Activated T-cell treated with anti-CD3 and anti-CD28 coated beads for 1 hour (primary cell): ENCODE data around the gene RAD51B.

ENCODE experiments used
- DNase-seq: peaks from one replicate; pipeline ENCODE4 v3.0.0-alpha.2; 2020; ENCODE audit warnings: low read depth

The RAD51B gene

GRCh38 chr14:68389943-68390342, 570.4 kb downstream of the RAD51B start:
- no peak for DNase-seq

- no peak for DNase-seq
Observed at GRCh38 chr14:68390741-68391140, 571.2 kb downstream of the RAD51B start.

GRCh38 chr14:68391311-68392014, 571.9 kb downstream of the RAD51B start:
- no peak for DNase-seq

- no peak for DNase-seq
Observed at GRCh38 chr14:68392393-68393141, 573.0 kb downstream of the RAD51B start.

- no peak for DNase-seq
Observed at GRCh38 chr14:68393259-68393658, 573.7 kb downstream of the RAD51B start.

- no peak for DNase-seq
Observed at GRCh38 chr14:68394118-68394763, 574.7 kb downstream of the RAD51B start.

- no peak for DNase-seq
Observed at GRCh38 chr14:68394764-68395143, 575.2 kb downstream of the RAD51B start.

- no peak for DNase-seq
Observed at GRCh38 chr14:68395604-68396003, 576.0 kb downstream of the RAD51B start.

- no peak for DNase-seq
Observed at GRCh38 chr14:68396461-68396860, 576.9 kb downstream of the RAD51B start.

- no peak for DNase-seq
Observed at GRCh38 chr14:68397371-68397811, 577.8 kb downstream of the RAD51B start.

- DNase-seq: no peak
Observed at GRCh38 chr14:68397822-68398221, 578.2 kb downstream of the RAD51B start.

- no peak for DNase-seq
Observed at GRCh38 chr14:68398370-68398769, 578.8 kb downstream of the RAD51B start.

GRCh38 chr14:68399971-68400370, 580.4 kb downstream of the RAD51B start:
- no peak for DNase-seq

- no peak for DNase-seq
Observed at GRCh38 chr14:68401317-68401716, 581.7 kb downstream of the RAD51B start.

- DNase-seq: no peak
Observed at GRCh38 chr14:68401855-68402254, 582.3 kb downstream of the RAD51B start.

GRCh38 chr14:68402525-68403101, 583.0 kb downstream of the RAD51B start:
- DNase-seq: no peak

- DNase-seq: no peak
Observed at GRCh38 chr14:68403191-68404145, 583.9 kb downstream of the RAD51B start.

GRCh38 chr14:68404146-68404527, 584.6 kb downstream of the RAD51B start:
- DNase-seq: no peak

- DNase-seq: no peak
Observed at GRCh38 chr14:68404652-68405183, 585.1 kb downstream of the RAD51B start.

- no peak for DNase-seq
Observed at GRCh38 chr14:68405961-68406360, 586.4 kb downstream of the RAD51B start.

- DNase-seq: no peak
Observed at GRCh38 chr14:68407285-68407684, 587.7 kb downstream of the RAD51B start.
